ENCODE results near the gene TENM4. TPM values are rescaled to one million over a fixed set of nuclear protein-coding genes. Genes with fewer than 3 reads are reported as not detected.

The TENM4 gene
- total and polyA plus RNA-seq, 10 of the 15 experiments (the other 5 are each of a cell fraction or from before 2014, with no cell fraction given), result 0.03 to 0.12 (median 0.06) TPM; not detected in 7

GRCh38 chr11:79390477-79390876, 50.4 kb downstream of the TENM4 start:
- ATAC-seq, result peak; percentile 36; the same call in 2 of the 3 replicates
- WGBS (ENCODE audit: insufficient coverage, insufficient replicate concordance, low lambda C conversion rate, missing lambda C conversion rate), result 14% methylated on average over 2 of the region's 2 CpGs
- TF ChIP-seq IRF5 (IDR thresholded peaks at IDR 0.05; ENCODE audit: borderline replicate concordance) (no peak), PBX3 (IDR thresholded peaks at IDR 0.05; ENCODE audit: insufficient replicate concordance, low read depth, low read length) (no peak), MTA3 (IDR thresholded peaks at IDR 0.05; ENCODE audit: borderline replicate concordance, low read length) (no peak), ZNF384 (IDR thresholded peaks at IDR 0.05; ENCODE audit: borderline replicate concordance, low read depth, low read length) (no peak)
- RAD21 ChIA-PET (ENCODE audit: unreplicated experiment), result no interaction called here
- CTCF ChIA-PET, result interaction anchor here (0.5 to 4.3 kb wide), 3 partner anchors 11 to 506 kb away, joined by 3 to 30 read pairs (median 6); no protein-coding TSS in a partner anchor
- Histone ChIP-seq H4K20me1 (ENCODE audit: control insufficient read depth, insufficient read depth) (no peaks in the 10 kb centered on the region), H2AFZ (ENCODE audit: control insufficient read depth, low read depth, low read length) (no peak overlapping the region), H3K9ac (ENCODE audit: control insufficient read depth, insufficient read depth, low read length) (no peak overlapping the region), H3K36me3 (ENCODE audit: control insufficient read depth in 2 of 2, insufficient read depth in 2 of 2, low read length in 1 of 2) (no peaks in the 10 kb centered on the region), H3K79me2 (ENCODE audit: control insufficient read depth, insufficient read depth, low read length) (no peaks in the 10 kb centered on the region), H3K4me1 (ENCODE audit: control insufficient read depth, insufficient read depth, low read length) (peaks cover 5% of the 10 kb centered on the region), H3K4me2 (ENCODE audit: control insufficient read depth, insufficient read depth) (no peak overlapping the region), H3K27me3 (replicated peaks in 1 of 2; ENCODE audit: control insufficient read depth in 2 of 2, insufficient read depth in 2 of 2, low read length in 1 of 2) (0 out of 4 replicates have a peak, but pooled peaks cover 0 to 2% of the 10 kb centered on the region in 2 experiments), H3K9me3 (replicated peaks; ENCODE audit: control insufficient read depth, insufficient read depth, low read length) (no peaks in the 10 kb centered on the region), H3K27ac (ENCODE audit: control insufficient read depth, insufficient read depth) (no peak overlapping the region), H3K4me3 (no peak overlapping the region)
- POLR2A ChIA-PET, result no interaction called here
- no peak for FAIRE-seq
- no peak for DNase-seq (ENCODE audit: low read depth, low spot score)
- in situ Hi-C loops (cut with MboI) (no loop called here), intact Hi-C loops (cut with micrococcal nuclease; ENCODE audit: unreplicated experiment) (no loop called here)
- SMC1A ChIA-PET (ENCODE audit: uncharacterized antibody, unreplicated experiment), result interaction anchor here (0.7 to 1.7 kb wide), 3 partner anchors 23 to 92 kb away, joined by 3 to 5 read pairs (median 3); no protein-coding TSS in a partner anchor
- BruUV-seq (replicated peaks), result no TSS peak
